ENCODE measurements around the gene ARID2.

The ARID2 gene

GRCh38 chr12:45948546-45948945, 219.0 kb downstream of the ARID2 start:
- DNase-seq = no peak
